Small intestine (tissue), 16 donors: ENCODE results near the gene HCN1. TPM values are rescaled to one million over a fixed set of nuclear protein-coding genes. Genes with fewer than 3 reads are reported as not detected.
A peak's percentile ranks its signal among the peaks of the same experiment; 100 is the strongest.

ENCODE experiments used
- DNase-seq, 2 donors: peaks; one replicate each; pipeline versions ENCODE4 v3.0.0 to v3.0.0-alpha.2; 2013
- FAIRE-seq: peaks from 2 replicates; lab custom pipeline; 2012; peaks lifted over from hg19 to GRCh38; lab: Jason Lieb, UNC
- H3K27ac ChIP-seq, 3 donors: one replicate each; pipeline ENCODE4 v1.5.1; 2013; ENCODE audit warnings: low read length in 2 of 3, mild to moderate bottlenecking in 2 of 3, control low read depth in 1 of 3, inconsistent platforms in 1 of 3, low read depth in 1 of 3, moderate library complexity in 1 of 3
- H3K27me3 ChIP-seq, 3 donors: one replicate each; pipeline ENCODE4 v1.6.1; 2013; ENCODE audit warnings: low read length in 3 of 3, inconsistent platforms in 1 of 3; ENCODE audit not compliant: control insufficient read depth in 3 of 3, insufficient read depth in 3 of 3
- H3K36me3 ChIP-seq, 3 donors: one replicate each; pipeline ENCODE4 v1.6.1; 2013; ENCODE audit warnings: low read length in 3 of 3, inconsistent platforms in 1 of 3, low read depth in 1 of 3, mild to moderate bottlenecking in 1 of 3, moderate library complexity in 1 of 3; ENCODE audit not compliant: control insufficient read depth in 3 of 3, insufficient read depth in 2 of 3
- H3K4me1 ChIP-seq, 3 donors: one replicate each; pipeline ENCODE4 v1.6.1; 2013; ENCODE audit warnings: low read length in 2 of 3, inconsistent platforms in 1 of 3, low read depth in 1 of 3, mild to moderate bottlenecking in 1 of 3, moderate library complexity in 1 of 3; ENCODE audit not compliant: control insufficient read depth in 3 of 3, insufficient read depth in 2 of 3
- H3K4me3 ChIP-seq, 3 donors: one replicate each; pipeline ENCODE4 v1.5.1; 2013; ENCODE audit warnings: low read length in 3 of 3, control low read depth in 1 of 3, inconsistent platforms in 1 of 3, low read depth in 1 of 3, mild to moderate bottlenecking in 1 of 3, moderate library complexity in 1 of 3
- H3K9me3 ChIP-seq, 2 donors: one replicate each; pipeline ENCODE4 v1.6.1; 2013; ENCODE audit warnings: low read depth in 1 of 2, low read length in 1 of 2; ENCODE audit not compliant: control insufficient read depth in 2 of 2, insufficient read depth in 1 of 2
- WGBS, 3 donors: extraction: QIAGEN DNeasy Blood & Tissue Kit; methylation state at CpG; one replicate each; pipeline ENCODE4 v1.1.7; 2013; 5-methylcytosine and 5-hydroxymethylcytosine counted together
- long read RNA-seq, 10 donors: transcript quantifications; one replicate each; lab custom pipeline, GENCODE V29; 2026
- polyA plus RNA-seq, 4 donors: library from polyadenylated mRNA; stranded (reverse) in 3 of 4; unstranded in 1 of 4; fragments of 200-250 nt in 3 of 4; fragments of 120-200 nt in 1 of 4; gene quantifications; one replicate each; pipeline versions ENCODE4 v1.2.1 to v1.2.3, GENCODE V29; 2013
- donor health status: healthy with polysubstance abuse.
- donor health status: control.
- donor health status: control.
- donor health status: Bipolar disorder and iron deficiency.
- donor health status: healthy.

HCN1 gene
- polyA plus RNA-seq = under 1 TPM in 2 of 4 donors, not detected in 2; 0.22 to 0.25 TPM
- long read RNA-seq, donor 1 = 0 reads
- long read RNA-seq, donor 2 = 0 reads
- long read RNA-seq, donor 3 = 0 reads
- long read RNA-seq, donor 4 = 0 reads
- long read RNA-seq, donor 5 = 0 reads
- long read RNA-seq, donor 6 = 0 reads
- long read RNA-seq, donor 7 = 0 reads
- long read RNA-seq, donor 8 = 0 reads
- long read RNA-seq, donor 9 = 0 reads
- long read RNA-seq, donor 10 = 0 reads

- Histone ChIP-seq H3K9me3 (peaks cover 0 to 2% of the 10 kb centered on the region in 2 donors), H3K27me3 (peaks cover 4 to 16% (median 4%) of the 10 kb centered on the region in 3 donors), H3K36me3 (no peaks in the 10 kb centered on the region), H3K4me3 (peak within 1 kb of the TSS in 2 of 3 donors; percentile 10 to 38), H3K27ac (no peak within 1 kb of the TSS), H3K4me1 (no peaks in the 10 kb centered on the region)
- DNase-seq (peak; percentile 65 to 87), FAIRE-seq (no peak)
- WGBS, 3 donors = 14 to 19% (median 19%) methylated on average over 31 to 46 of the region's 46 CpGs
Measured at GRCh38 chr5:45696206-45696836, at the start of gene HCN1. TSS of gene HCN1 (minus strand) at chr5:45696380.

- peaks cover 0 to 23% of the 10 kb centered on the region in 2 donors for H3K9me3 ChIP-seq
- no peak overlapping the region for H3K4me3 ChIP-seq
- no peak overlapping the region for H3K27ac ChIP-seq
- DNase-seq = no peak
- 29 to 49% (median 44%) methylated on average over 5 of the region's 5 CpGs for WGBS, 3 donors
- H3K4me1 ChIP-seq = no peaks in the 10 kb centered on the region
- H3K36me3 ChIP-seq = no peaks in the 10 kb centered on the region
- H3K27me3 ChIP-seq = no peaks in the 10 kb centered on the region
- no peak for FAIRE-seq
Measured at GRCh38 chr5:45741110-45741509, 44.9 kb upstream of the HCN1 start.

DNA sequence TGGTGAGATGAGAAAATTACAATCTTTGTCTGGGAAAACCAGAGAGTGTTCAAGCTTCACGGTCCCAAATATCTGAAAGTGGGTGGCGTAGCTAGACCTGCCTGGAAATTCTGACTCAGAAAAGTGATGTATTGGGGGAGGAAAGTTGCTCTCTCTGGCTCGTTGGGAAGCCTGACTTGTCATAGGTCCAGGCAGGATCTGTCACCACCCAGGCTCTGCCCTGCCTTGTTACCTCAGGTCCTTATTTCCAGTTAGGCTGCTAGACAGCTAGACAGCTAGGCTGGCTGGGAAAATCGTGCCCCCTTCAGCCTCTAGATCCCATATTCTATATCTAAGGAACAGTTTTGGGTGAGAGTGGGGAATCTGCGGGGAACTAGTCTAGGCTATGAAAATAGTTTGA, 41.0 kb upstream of the HCN1 start:
- no peaks in the 10 kb centered on the region for H3K27me3 ChIP-seq
- H3K27ac ChIP-seq = no peak overlapping the region
- no peak overlapping the region for H3K4me3 ChIP-seq
- DNase-seq (no peak), FAIRE-seq (no peak)
- H3K4me1 ChIP-seq = no peaks in the 10 kb centered on the region
- no peaks in the 10 kb centered on the region for H3K36me3 ChIP-seq
- peaks cover 0 to 23% of the 10 kb centered on the region in 2 donors for H3K9me3 ChIP-seq
- 57 to 67% (median 61%) methylated on average over 5 of the region's 5 CpGs for WGBS, 3 donors

GRCh38 chr5:45725537-45725936, 29.4 kb upstream of the HCN1 start:
- FAIRE-seq (no peak), DNase-seq (no peak)
- Histone ChIP-seq H3K4me1 (no peaks in the 10 kb centered on the region), H3K4me3 (no peak overlapping the region), H3K27ac (no peak overlapping the region), H3K9me3 (no peaks in the 10 kb centered on the region), H3K36me3 (no peaks in the 10 kb centered on the region), H3K27me3 (no peaks in the 10 kb centered on the region)
- WGBS, 3 donors = 38 to 53% (median 51%) methylated on average over 3 of the region's 3 CpGs

DNA sequence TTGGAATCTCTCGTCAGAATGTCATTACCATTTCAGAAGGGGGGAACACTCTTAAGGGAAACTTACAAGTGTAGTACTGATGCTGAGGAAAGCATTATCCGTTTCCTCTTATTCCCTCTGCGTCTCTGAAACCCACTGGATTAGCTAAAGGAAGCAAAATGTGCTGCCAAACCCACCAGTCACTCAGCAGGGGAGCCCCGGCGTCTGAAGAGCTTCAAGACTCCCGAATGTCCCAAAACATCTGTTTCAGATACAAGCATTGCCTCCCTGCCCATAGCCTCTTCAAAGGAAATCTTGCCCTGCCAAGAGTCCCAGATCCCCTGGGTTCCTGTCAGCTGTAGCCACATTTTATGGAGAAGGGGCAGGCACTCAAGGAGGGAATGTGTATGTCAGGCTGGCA, 1.0 kb upstream of the HCN1 start:
- no peak for DNase-seq
- no peak for FAIRE-seq

GRCh38 chr5:45695804-45696156, 400 bp downstream of the HCN1 start:
- Histone ChIP-seq H3K27me3 (peaks cover 4 to 16% (median 4%) of the 10 kb centered on the region in 3 donors), H3K27ac (no peak overlapping the region), H3K4me3 (peak overlapping the region in 1 of 3 donors; percentile 38), H3K9me3 (peaks cover 0 to 2% of the 10 kb centered on the region in 2 donors), H3K4me1 (no peaks in the 10 kb centered on the region), H3K36me3 (no peaks in the 10 kb centered on the region)
- DNase-seq = no peak
- 4 to 8% (median 5%) methylated on average over 23 to 59 of the region's 59 CpGs for WGBS, 3 donors
- FAIRE-seq = no peak

More for the DNA sequence above, 1.0 kb upstream of the HCN1 start:
- Histone ChIP-seq H3K4me3 (no peak overlapping the region), H3K27ac (no peak overlapping the region), H3K36me3 (no peaks in the 10 kb centered on the region), H3K4me1 (no peaks in the 10 kb centered on the region), H3K27me3 (peaks cover 4 to 16% (median 4%) of the 10 kb centered on the region in 3 donors), H3K9me3 (peaks cover 0 to 2% of the 10 kb centered on the region in 2 donors)
- WGBS, 3 donors = 56 to 62% (median 60%) methylated on average over 6 of the region's 6 CpGs

DNA sequence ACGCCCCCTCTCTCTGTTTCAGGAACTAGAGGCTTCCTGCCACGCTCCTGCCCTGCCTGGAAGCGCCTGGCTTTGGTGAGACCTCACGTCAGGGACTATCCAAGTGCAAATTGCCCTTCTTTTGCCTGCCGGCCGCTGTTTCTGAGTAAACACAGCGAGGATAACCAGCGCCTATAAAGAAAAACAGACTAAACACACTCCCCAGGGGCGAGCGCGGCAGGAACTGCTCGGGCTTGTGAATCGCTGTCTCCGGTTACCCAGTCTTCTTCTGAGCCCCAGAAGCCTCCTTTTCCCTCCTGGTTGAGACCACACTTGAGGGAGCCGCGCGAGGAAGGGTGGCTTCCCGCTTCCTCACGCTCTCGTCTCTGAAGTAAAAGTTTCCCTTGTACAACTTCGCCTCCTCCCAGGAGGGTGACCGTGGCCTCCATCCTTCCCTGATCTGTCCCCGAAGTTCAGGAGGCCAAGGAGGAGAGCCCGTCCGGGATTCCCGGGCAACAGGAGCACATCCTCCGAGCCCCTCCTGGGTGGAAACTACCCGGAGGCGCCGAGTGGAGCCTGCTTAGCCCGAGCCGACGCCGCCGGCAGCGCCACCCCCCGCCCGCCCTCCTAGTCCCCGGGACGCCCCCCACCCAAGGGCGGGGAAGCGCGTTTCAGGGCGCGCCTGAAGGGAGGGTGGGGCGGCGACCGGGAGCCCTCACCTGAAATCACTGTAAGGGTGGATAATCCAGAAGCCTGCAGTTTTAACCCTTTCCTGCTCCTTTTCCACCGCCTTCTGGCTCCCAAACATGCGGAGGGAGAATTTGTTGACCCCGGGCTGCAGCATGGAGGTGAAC, 993 bp downstream of the HCN1 start:
- Histone ChIP-seq H3K36me3 (no peaks in the 10 kb centered on the region), H3K27me3 (peaks cover 4 to 16% (median 4%) of the 10 kb centered on the region in 3 donors), H3K4me3 (peak overlapping the region in 2 of 3 donors; percentile 10 to 38), H3K9me3 (peaks cover 0 to 2% of the 10 kb centered on the region in 2 donors), H3K4me1 (no peaks in the 10 kb centered on the region), H3K27ac (no peak overlapping the region)
- FAIRE-seq = no peak
- peak in 1 of 2 donors; percentile 7 for DNase-seq
- WGBS, 3 donors = 4 to 9% (median 5%) methylated on average over 51 of the region's 51 CpGs

DNA sequence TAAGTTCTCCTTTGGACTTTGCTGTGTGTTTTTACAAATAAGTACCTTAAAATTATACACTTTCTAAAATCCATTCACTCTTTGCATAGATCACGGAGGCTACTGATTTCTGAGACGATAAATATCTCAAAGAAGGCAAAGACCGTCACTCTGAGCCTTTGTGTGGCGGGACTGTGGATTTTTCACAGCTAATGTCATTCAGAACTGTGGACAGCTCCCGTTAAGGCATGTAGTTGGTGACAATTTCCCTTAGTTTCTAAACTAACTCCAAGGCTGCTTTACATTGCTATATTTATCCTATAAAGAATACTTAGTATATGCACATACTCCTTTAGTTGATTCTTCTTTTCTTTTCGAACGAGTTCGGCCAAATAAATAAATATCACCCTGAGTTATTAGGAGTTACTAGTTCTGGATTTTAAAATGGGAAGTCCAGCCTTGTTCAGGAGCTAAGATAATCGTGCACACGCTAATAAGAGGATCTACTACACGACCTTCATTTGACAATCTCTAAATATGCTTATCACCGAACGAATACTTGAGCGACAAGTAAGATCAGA, 1.8 kb downstream of the HCN1 start:
- peaks cover 4 to 16% (median 4%) of the 10 kb centered on the region in 3 donors for H3K27me3 ChIP-seq
- WGBS, 3 donors = 28 to 36% (median 34%) methylated on average over 14 of the region's 14 CpGs
- peak in 1 of 2 donors; percentile 4 for DNase-seq
- FAIRE-seq = no peak
- H3K4me1 ChIP-seq = no peaks in the 10 kb centered on the region
- H3K36me3 ChIP-seq = no peaks in the 10 kb centered on the region
- no peak overlapping the region for H3K27ac ChIP-seq
- H3K4me3 ChIP-seq = peak overlapping the region in 1 of 3 donors; percentile 10
- H3K9me3 ChIP-seq = peaks cover 0 to 2% of the 10 kb centered on the region in 2 donors
